Vagina (tissue), 2 donors: ENCODE measurements around the gene PPP2R2D.

Source experiments
- CTCF ChIP-seq, 3 experiments: fragments of 450-650 bp in 2 of 3; fragments of 200-600 bp in 1 of 3; sonication (generic) in 1 of 3; IDR thresholded peaks; one replicate each; pipeline ENCODE4 v1.5.1; 2017 to 2019; ENCODE audit warnings: antibody characterized with exemption in 3 of 3, mild to moderate bottlenecking in 2 of 3, moderate library complexity in 2 of 3
- POLR2A ChIP-seq, 2 donors: fragments of 450-650 bp; IDR thresholded peaks; one replicate each; pipeline ENCODE4 v1.6.1; 2017; ENCODE audit warnings: antibody characterized with exemption in 2 of 2, mild to moderate bottlenecking in 2 of 2, moderate library complexity in 2 of 2

- TF ChIP-seq CTCF (IDR thresholded peaks at IDR 0.05): no peak
- no peak for TF ChIP-seq POLR2A (IDR thresholded peaks at IDR 0.05)
Measured at GRCh38 chr10:131876017-131876416, 24.8 kb upstream of the PPP2R2D start.
